SJCRH30 (cell line): ENCODE data around the gene PRKG1. TPM values are rescaled to one million over a fixed set of nuclear protein-coding genes. Genes with fewer than 3 reads are reported as not detected.

ENCODE experiments used
- DNase-seq, 2 experiments: peaks; one replicate each; pipeline ENCODE4 v3.0.0-alpha.2; 2015 to 2020
- H3K27ac ChIP-seq: fragments of 250-450 bp; sonication (Bioruptor Pico); 2 replicates; pipeline ENCODE4 v1.5.1; 2020; ENCODE audit warnings: mild to moderate bottlenecking, moderate library complexity
- H3K27me3 ChIP-seq: fragments of 250-450 bp; sonication (Bioruptor Pico); 2 replicates; pipeline ENCODE4 v1.5.1; 2020; ENCODE audit warnings: mild to moderate bottlenecking, moderate library complexity
- H3K36me3 ChIP-seq: fragments of 250-450 bp; sonication (Bioruptor Pico); 2 replicates; pipeline ENCODE4 v1.5.1; 2020; ENCODE audit warnings: mild to moderate bottlenecking, moderate library complexity
- H3K4me1 ChIP-seq: fragments of 250-450 bp; sonication (Bioruptor Pico); 2 replicates; pipeline ENCODE4 v1.5.1; 2020; ENCODE audit warnings: mild to moderate bottlenecking, moderate library complexity
- H3K4me3 ChIP-seq: fragments of 250-450 bp; sonication (Bioruptor Pico); 2 replicates; pipeline ENCODE4 v1.5.1; 2020; ENCODE audit warnings: mild to moderate bottlenecking, moderate library complexity
- H3K9me3 ChIP-seq: fragments of 250-450 bp; sonication (Bioruptor Pico); replicated peaks from 2 replicates; pipeline ENCODE4 v1.5.1; 2020; ENCODE audit warnings: mild to moderate bottlenecking, moderate library complexity
- total RNA-seq: library from RNA; depleted of rRNA; stranded (reverse); fragments of >200 nt; shearing (Covaris generic); gene quantifications from 2 replicates; pipeline ENCODE4 v1.2.3, GENCODE V29; 2014

PRKG1 gene
- total RNA-seq, 1 experiment from 2014 or later, result 3.0 TPM

DNA sequence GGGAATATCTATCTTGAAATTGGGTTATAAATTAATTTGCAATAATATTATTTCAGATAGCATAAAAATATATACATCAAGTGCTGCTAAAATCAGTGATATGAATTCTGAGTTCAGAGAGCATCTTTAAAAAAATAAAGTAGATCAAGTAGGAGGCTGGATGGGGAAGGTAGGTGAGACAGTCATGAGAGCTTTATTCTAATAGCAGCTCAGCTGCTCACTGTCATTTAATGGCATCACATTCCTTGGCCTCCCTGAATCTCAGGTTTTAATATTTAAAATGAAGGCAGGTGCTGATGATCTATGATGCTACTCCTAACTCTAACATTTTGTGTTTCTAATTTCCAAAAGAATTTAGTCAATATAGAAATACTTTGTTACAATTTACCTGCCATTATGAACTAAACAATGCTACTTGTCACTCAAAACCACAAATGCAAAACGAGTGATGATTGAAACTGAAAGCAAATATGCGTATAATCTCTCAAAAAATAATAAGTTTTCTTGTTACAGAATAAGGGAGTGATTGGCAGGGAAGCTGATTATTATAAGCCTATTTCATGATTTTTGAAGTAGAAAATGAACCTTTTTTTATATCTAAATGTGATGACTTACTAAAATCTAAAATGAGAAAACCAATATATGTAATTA, 772.7 kb downstream of the PRKG1 start:
- Histone ChIP-seq H3K4me1 (no peaks in the 10 kb centered on the region), H3K36me3 (no peaks in the 10 kb centered on the region), H3K9me3 (no peaks in the 10 kb centered on the region)

GRCh38 chr10:51852297-51852696, 778.0 kb downstream of the PRKG1 start:
- no peak for DNase-seq
- Histone ChIP-seq H3K27ac (no peak overlapping the region), H3K27me3 (no peaks in the 10 kb centered on the region), H3K9me3 (no peaks in the 10 kb centered on the region), H3K4me1 (no peaks in the 10 kb centered on the region), H3K4me3 (no peak overlapping the region), H3K36me3 (no peaks in the 10 kb centered on the region)

More for the DNA sequence above, 772.7 kb downstream of the PRKG1 start:
- H3K4me3 ChIP-seq, result no peak overlapping the region
- no peak for DNase-seq
- no peak overlapping the region for H3K27ac ChIP-seq
- no peaks in the 10 kb centered on the region for H3K27me3 ChIP-seq

GRCh38 chr10:51857305-51857704, 783.0 kb downstream of the PRKG1 start:
- Histone ChIP-seq H3K9me3 (no peaks in the 10 kb centered on the region), H3K4me1 (no peaks in the 10 kb centered on the region), H3K36me3 (no peaks in the 10 kb centered on the region), H3K4me3 (no peak overlapping the region), H3K27ac (no peak overlapping the region), H3K27me3 (no peaks in the 10 kb centered on the region)
- DNase-seq, result peak in 1 of 2 experiments; percentile 8

DNA sequence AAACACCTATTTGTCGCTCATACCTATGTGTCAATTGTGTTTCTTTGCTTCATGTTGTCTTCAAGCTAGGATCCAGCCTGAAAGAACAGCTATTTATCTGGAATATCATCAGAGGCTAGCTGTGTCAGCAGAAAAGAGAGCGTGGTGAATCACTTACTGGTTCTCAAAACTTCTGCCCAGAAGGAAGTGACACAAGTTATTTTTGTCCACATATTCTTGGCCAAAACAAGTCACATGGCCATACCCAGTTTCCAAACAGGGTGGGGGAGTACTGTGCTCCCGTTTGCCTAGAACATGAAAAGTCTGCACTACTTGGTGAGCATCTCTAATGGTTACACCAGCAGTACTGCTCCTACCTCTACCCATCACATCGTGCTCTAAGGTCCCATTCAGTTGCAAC, 786.0 kb downstream of the PRKG1 start:
- no peak overlapping the region for H3K4me3 ChIP-seq
- no peak overlapping the region for H3K27ac ChIP-seq
- no peaks in the 10 kb centered on the region for H3K27me3 ChIP-seq
- DNase-seq, result no peak
- H3K9me3 ChIP-seq, result no peaks in the 10 kb centered on the region
- H3K36me3 ChIP-seq, result no peaks in the 10 kb centered on the region
- no peaks in the 10 kb centered on the region for H3K4me1 ChIP-seq

DNA sequence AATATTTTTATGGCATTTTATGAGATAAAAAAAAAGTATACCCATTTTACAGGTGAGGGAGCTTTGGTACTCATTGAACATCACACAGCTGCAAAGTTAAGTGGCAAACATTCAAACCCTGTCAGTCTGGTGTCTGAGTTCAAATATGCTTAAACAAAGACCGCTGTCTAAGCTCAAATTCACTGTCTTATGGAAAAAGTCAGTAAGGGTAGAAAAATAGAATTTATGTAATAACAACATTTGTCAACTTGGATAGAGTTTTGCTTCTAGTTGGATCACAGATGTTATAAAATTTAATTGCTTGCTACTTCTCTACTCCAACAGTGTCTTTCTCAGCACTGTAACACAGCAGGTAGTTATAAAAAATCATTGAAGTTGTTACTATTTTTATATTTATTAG, 786.8 kb downstream of the PRKG1 start:
- no peaks in the 10 kb centered on the region for H3K4me1 ChIP-seq
- H3K27ac ChIP-seq, result no peak overlapping the region
- H3K27me3 ChIP-seq, result no peaks in the 10 kb centered on the region
- no peak for DNase-seq
- no peak overlapping the region for H3K4me3 ChIP-seq
- no peaks in the 10 kb centered on the region for H3K36me3 ChIP-seq
- no peaks in the 10 kb centered on the region for H3K9me3 ChIP-seq

- Histone ChIP-seq H3K4me1 (no peaks in the 10 kb centered on the region), H3K9me3 (no peaks in the 10 kb centered on the region), H3K36me3 (no peaks in the 10 kb centered on the region), H3K27me3 (no peaks in the 10 kb centered on the region), H3K27ac (no peak overlapping the region), H3K4me3 (no peak overlapping the region)
- DNase-seq, result no peak
These were observed 787.4 kb downstream of the PRKG1 start for GRCh38 chr10:51861731-51862130.

DNA sequence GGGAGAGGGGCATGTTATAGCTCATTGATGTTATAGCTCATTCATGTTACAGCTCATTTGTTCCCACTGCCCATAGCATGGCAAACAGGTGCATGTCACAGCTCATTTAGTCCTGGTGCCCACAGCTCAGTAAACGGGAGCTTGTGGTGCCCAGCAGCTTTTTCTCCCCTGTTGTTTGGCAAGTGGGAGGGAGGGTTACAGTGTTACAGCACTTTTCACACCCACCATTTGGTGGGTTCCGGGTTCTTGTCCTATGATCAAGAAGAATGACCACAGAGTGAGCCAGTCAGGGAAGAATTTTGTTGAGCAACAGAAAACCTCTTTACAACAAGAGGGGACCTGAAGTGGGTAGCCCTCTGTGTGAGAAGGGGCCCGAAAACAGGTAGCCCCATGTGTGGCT, 787.9 kb downstream of the PRKG1 start:
- H3K36me3 ChIP-seq, result no peaks in the 10 kb centered on the region
- H3K4me1 ChIP-seq, result no peaks in the 10 kb centered on the region
- no peak overlapping the region for H3K27ac ChIP-seq
- no peaks in the 10 kb centered on the region for H3K27me3 ChIP-seq
- no peaks in the 10 kb centered on the region for H3K9me3 ChIP-seq
- no peak overlapping the region for H3K4me3 ChIP-seq
- DNase-seq, result no peak

DNA sequence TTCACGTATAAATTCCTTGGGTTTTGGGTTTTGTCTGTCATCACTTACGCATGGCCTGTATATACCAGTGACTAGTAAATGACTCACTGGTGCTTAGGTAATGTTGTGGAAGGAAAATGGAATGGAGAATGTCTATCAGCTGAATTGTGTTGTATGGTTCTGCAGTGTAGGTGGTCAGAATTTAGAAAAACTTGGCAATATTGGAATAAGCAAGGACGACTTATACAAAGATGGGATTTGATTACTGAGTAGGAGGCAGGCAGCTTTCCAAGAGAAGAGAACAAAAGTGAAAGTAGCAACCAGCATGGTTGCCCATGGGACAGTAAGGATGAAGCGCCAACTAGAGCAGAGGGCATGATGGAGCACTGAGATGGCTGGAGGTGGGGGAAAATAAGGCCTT, 793.7 kb downstream of the PRKG1 start:
- Histone ChIP-seq H3K27ac (no peak overlapping the region), H3K4me3 (no peak overlapping the region), H3K27me3 (no peaks in the 10 kb centered on the region), H3K36me3 (no peaks in the 10 kb centered on the region), H3K4me1 (no peaks in the 10 kb centered on the region), H3K9me3 (no peaks in the 10 kb centered on the region)
- DNase-seq, result no peak

GRCh38 chr10:51874131-51874530, 799.8 kb downstream of the PRKG1 start:
- Histone ChIP-seq H3K4me3 (no peak overlapping the region), H3K36me3 (no peaks in the 10 kb centered on the region), H3K4me1 (no peaks in the 10 kb centered on the region), H3K9me3 (no peaks in the 10 kb centered on the region), H3K27ac (no peak overlapping the region), H3K27me3 (no peaks in the 10 kb centered on the region)
- DNase-seq, result no peak

GRCh38 chr10:51875610-51876009, 801.3 kb downstream of the PRKG1 start:
- Histone ChIP-seq H3K4me3 (no peak overlapping the region), H3K9me3 (no peaks in the 10 kb centered on the region), H3K4me1 (no peaks in the 10 kb centered on the region), H3K27ac (no peak overlapping the region), H3K27me3 (no peaks in the 10 kb centered on the region), H3K36me3 (no peaks in the 10 kb centered on the region)
- DNase-seq, result peak in 1 of 2 experiments; percentile 16

DNA sequence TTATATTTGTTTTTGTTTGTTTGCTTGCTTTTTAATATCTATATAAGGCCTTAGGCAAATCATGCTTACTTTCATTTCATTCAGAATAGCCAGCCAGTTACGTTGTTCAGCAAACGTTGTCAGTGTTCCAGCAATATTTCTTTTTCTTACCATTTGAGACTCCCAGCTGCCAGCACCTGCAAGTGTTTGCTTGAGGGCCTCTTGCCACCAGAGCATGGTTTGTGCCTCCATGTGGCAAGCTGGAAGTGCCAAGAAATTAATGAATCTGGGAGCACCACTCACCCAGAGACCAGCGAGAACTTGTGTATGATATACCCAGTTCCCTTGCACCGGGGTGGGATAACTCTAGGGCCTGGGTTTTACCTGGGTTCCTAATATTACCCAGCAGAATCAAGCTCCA, 802.2 kb downstream of the PRKG1 start:
- no peak overlapping the region for H3K27ac ChIP-seq
- H3K4me1 ChIP-seq, result no peaks in the 10 kb centered on the region
- DNase-seq, result no peak
- no peaks in the 10 kb centered on the region for H3K9me3 ChIP-seq
- H3K27me3 ChIP-seq, result no peaks in the 10 kb centered on the region
- H3K4me3 ChIP-seq, result no peak overlapping the region
- H3K36me3 ChIP-seq, result no peaks in the 10 kb centered on the region

DNA sequence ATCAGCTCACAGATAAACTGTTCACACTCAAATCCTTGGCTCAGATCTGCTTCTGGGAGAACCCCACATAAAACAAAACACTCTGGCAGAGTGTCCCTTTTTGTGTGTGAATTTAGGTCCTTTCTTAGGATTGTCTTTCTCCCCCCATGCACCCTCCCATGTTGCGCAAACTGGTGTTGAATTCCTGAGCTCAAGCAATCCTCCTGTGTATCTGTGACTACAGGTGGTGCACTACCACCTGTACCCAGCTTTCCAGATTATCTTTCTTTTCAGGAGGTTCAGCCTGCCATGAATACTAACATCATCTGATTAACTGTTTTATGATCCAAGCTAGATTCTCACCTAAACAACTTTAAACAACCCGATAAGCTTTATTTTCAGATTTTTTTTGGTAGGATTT, 802.7 kb downstream of the PRKG1 start:
- Histone ChIP-seq H3K27ac (no peak overlapping the region), H3K27me3 (no peaks in the 10 kb centered on the region), H3K4me3 (no peak overlapping the region), H3K9me3 (no peaks in the 10 kb centered on the region), H3K36me3 (no peaks in the 10 kb centered on the region), H3K4me1 (no peaks in the 10 kb centered on the region)
- DNase-seq, result no peak

GRCh38 chr10:51877636-51878035, 803.3 kb downstream of the PRKG1 start:
- Histone ChIP-seq H3K36me3 (no peaks in the 10 kb centered on the region), H3K9me3 (no peaks in the 10 kb centered on the region)
- DNase-seq, result no peak

DNA sequence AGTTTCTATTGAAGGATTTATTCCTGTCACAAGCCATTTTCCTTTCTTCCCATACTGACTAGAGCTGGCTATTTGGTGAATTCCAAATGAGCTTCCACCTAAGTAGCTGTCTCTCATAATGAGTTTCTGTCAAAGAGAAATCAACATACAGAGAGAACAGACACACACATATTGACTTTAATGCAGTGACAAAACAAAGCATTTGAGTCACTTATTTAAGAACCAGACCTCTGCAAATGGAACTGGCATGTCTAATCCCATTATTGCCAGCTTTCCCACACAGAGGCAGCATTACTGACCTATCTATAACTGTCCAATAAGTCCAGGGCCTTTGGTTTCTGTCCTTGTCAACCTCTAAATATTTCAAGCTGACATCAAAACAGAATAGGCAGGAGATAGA, 804.4 kb downstream of the PRKG1 start:
- H3K27me3 ChIP-seq, result no peaks in the 10 kb centered on the region
- H3K9me3 ChIP-seq, result no peaks in the 10 kb centered on the region
- no peaks in the 10 kb centered on the region for H3K36me3 ChIP-seq
- no peak for DNase-seq
- no peak overlapping the region for H3K27ac ChIP-seq
- H3K4me3 ChIP-seq, result no peak overlapping the region
- H3K4me1 ChIP-seq, result no peaks in the 10 kb centered on the region

More at GRCh38 chr10:51877636-51878035, 803.3 kb downstream of the PRKG1 start:
- Histone ChIP-seq H3K4me1 (no peaks in the 10 kb centered on the region), H3K27ac (no peak overlapping the region), H3K4me3 (no peak overlapping the region), H3K27me3 (no peaks in the 10 kb centered on the region)

DNA sequence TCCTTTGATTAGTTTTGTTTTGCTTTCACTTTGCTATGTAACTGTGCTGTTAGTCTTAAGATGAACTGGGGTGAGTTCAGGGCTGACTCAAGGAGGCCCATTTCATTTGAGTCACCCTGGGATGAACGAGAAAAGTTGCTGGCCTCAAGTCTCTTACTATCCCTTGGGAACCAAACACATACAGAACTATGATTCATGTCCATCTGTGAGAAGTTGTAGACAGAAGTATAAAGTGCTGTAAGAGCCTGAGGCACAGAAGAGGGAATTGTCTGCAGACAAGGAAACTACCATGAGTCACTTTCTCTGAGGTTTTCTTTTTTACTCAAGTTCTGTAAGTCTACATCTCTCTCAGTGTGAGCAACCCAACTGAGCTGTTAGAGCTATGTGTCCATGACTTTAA, 805.0 kb downstream of the PRKG1 start:
- Histone ChIP-seq H3K9me3 (no peaks in the 10 kb centered on the region), H3K4me1 (no peaks in the 10 kb centered on the region), H3K27me3 (no peaks in the 10 kb centered on the region), H3K4me3 (no peak overlapping the region), H3K36me3 (no peaks in the 10 kb centered on the region), H3K27ac (no peak overlapping the region)
- peak in 1 of 2 experiments; percentile 7 for DNase-seq

GRCh38 chr10:51881213-51881612, 806.9 kb downstream of the PRKG1 start:
- no peaks in the 10 kb centered on the region for H3K36me3 ChIP-seq
- no peaks in the 10 kb centered on the region for H3K9me3 ChIP-seq
- no peak for DNase-seq
- no peak overlapping the region for H3K4me3 ChIP-seq
- H3K27ac ChIP-seq, result no peak overlapping the region
- no peaks in the 10 kb centered on the region for H3K4me1 ChIP-seq
- no peaks in the 10 kb centered on the region for H3K27me3 ChIP-seq
